Mesothelial cell of epicardium (in vitro differentiated cells): ENCODE measurements around the gene LCE1F. TPM values are rescaled to one million over a fixed set of nuclear protein-coding genes. Genes with fewer than 3 reads are reported as not detected.

ENCODE experiments used
- DNase-seq, 2 experiments: peaks; one replicate each; pipeline ENCODE4 v3.0.0; 2021; ENCODE audit warnings: low spot score in 2 of 2; ENCODE audit not compliant: unreplicated experiment in 2 of 2
- H3K27ac Mint-ChIP-seq: 2 replicates; pipeline ENCODE4 v1.8.0; 2021; ENCODE audit warnings: mixed read lengths
- H3K27me3 Mint-ChIP-seq: 2 replicates; pipeline ENCODE4 v1.8.0; 2021; ENCODE audit warnings: low read depth, mixed read lengths
- H3K36me3 Mint-ChIP-seq: 2 replicates; pipeline ENCODE4 v1.8.0; 2021; ENCODE audit warnings: mixed read lengths
- H3K4me1 Mint-ChIP-seq: 2 replicates; pipeline ENCODE4 v1.8.0; 2021; ENCODE audit warnings: mixed read lengths
- H3K4me3 Mint-ChIP-seq: 2 replicates; pipeline ENCODE4 v1.8.0; 2021; ENCODE audit warnings: mild to moderate bottlenecking, moderate library complexity, mixed read lengths
- H3K9me3 Mint-ChIP-seq: 2 replicates; pipeline ENCODE4 v1.8.0; 2021; ENCODE audit warnings: mixed read lengths
- CTCF ChIP-seq: fragments of 200-600 bp; sonication (generic); IDR thresholded peaks from one replicate; pipeline ENCODE4 v1.5.0; 2021; ENCODE audit warnings: antibody characterized with exemption; ENCODE audit not compliant: unreplicated experiment
- total RNA-seq: library from RNA; stranded (reverse); gene quantifications from 3 replicates; pipeline ENCODE4 v1.2.1, GENCODE V29; 2021

LCE1F gene
- total RNA-seq, 1 donor from 2014 or later = not detected

GRCh38 chr1:152776361-152776760 lies 1.4 kb downstream of the LCE1F start:
- H3K4me1 Mint-ChIP-seq = no peaks in the 10 kb centered on the region

GRCh38 chr1:152777510-152778137 lies 2.7 kb downstream of the LCE1F start:
- DNase-seq = no peak
- Mint-ChIP-seq H3K4me3 (no peak overlapping the region), H3K27ac (no peak overlapping the region), H3K9me3 (peaks cover 58% of the 10 kb centered on the region), H3K4me1 (no peaks in the 10 kb centered on the region), H3K36me3 (peaks cover 1% of the 10 kb centered on the region), H3K27me3 (no peaks in the 10 kb centered on the region)
- no peak for TF ChIP-seq CTCF

More at GRCh38 chr1:152776361-152776760, 1.4 kb downstream of the LCE1F start:
- no peaks in the 10 kb centered on the region for H3K27me3 Mint-ChIP-seq
- no peak for DNase-seq
- peaks cover 1% of the 10 kb centered on the region for H3K36me3 Mint-ChIP-seq
- no peak for TF ChIP-seq CTCF
- no peak overlapping the region for H3K27ac Mint-ChIP-seq
- H3K4me3 Mint-ChIP-seq = no peak overlapping the region
- peaks cover 59% of the 10 kb centered on the region for H3K9me3 Mint-ChIP-seq

GRCh38 chr1:152783095-152783494 lies 8.2 kb downstream of the LCE1F start:
- DNase-seq = no peak

GRCh38 chr1:152786077-152786476 lies 11.1 kb downstream of the LCE1F start, which contains the start of gene LCE1E:
LCE1E (plus strand) TSS chr1:152786257; CDS start chr1:152787300, 1,043 bp downstream.
- no peak for TF ChIP-seq CTCF
- no peaks in the 10 kb centered on the region for H3K27me3 Mint-ChIP-seq
- H3K27ac Mint-ChIP-seq = no peak within 1 kb of the TSS
- H3K36me3 Mint-ChIP-seq = no peaks in the 10 kb centered on the region
- H3K4me3 Mint-ChIP-seq = no peak within 1 kb of the TSS
- H3K9me3 Mint-ChIP-seq = peaks cover 71% of the 10 kb centered on the region
- no peaks in the 10 kb centered on the region for H3K4me1 Mint-ChIP-seq
- no peak for DNase-seq

More at GRCh38 chr1:152783095-152783494, 8.2 kb downstream of the LCE1F start:
- Mint-ChIP-seq H3K27me3 (no peaks in the 10 kb centered on the region), H3K27ac (no peak overlapping the region), H3K4me1 (no peaks in the 10 kb centered on the region), H3K4me3 (no peak overlapping the region), H3K36me3 (no peaks in the 10 kb centered on the region), H3K9me3 (peaks cover 64% of the 10 kb centered on the region)
- no peak for TF ChIP-seq CTCF

- no peak for TF ChIP-seq CTCF
- no peaks in the 10 kb centered on the region for H3K27me3 Mint-ChIP-seq
- peaks cover 68% of the 10 kb centered on the region for H3K9me3 Mint-ChIP-seq
- no peak overlapping the region for H3K4me3 Mint-ChIP-seq
- no peaks in the 10 kb centered on the region for H3K4me1 Mint-ChIP-seq
- no peak for DNase-seq
- H3K27ac Mint-ChIP-seq = no peak overlapping the region
- peaks cover 2% of the 10 kb centered on the region for H3K36me3 Mint-ChIP-seq
Measured at GRCh38 chr1:152795686-152796085, 20.7 kb downstream of the LCE1F start.
